Transverse colon (tissue), 4 donors: Measurements from ENCODE around the gene IL15RA. TPM values are rescaled to one million over a fixed set of nuclear protein-coding genes. Genes with fewer than 3 reads are reported as not detected.
A peak's percentile ranks its signal among the peaks of the same experiment; 100 is the strongest.

ENCODE experiments used
- DNase-seq: peaks from one replicate; pipeline ENCODE4 v3.0.0-alpha.2; 2019
- H3K27ac ChIP-seq, 4 donors: fragments of 200-600 bp; sonication (generic); 2 replicates each; pipeline ENCODE4 v1.5.1; 2016 to 2018; ENCODE audit warnings: inconsistent platforms in 4 of 4
- H3K27me3 ChIP-seq: fragments of 200-600 bp; sonication (generic); 2 replicates; pipeline ENCODE4 v1.5.1; 2017; ENCODE audit warnings: inconsistent platforms
- H3K36me3 ChIP-seq, 4 donors: fragments of 200-600 bp; sonication (generic); 2 replicates each; pipeline ENCODE4 v1.5.1; 2017 to 2019; ENCODE audit warnings: inconsistent platforms in 4 of 4
- H3K4me1 ChIP-seq, 4 donors: fragments of 200-600 bp; sonication (generic); 2 replicates each; pipeline ENCODE4 v1.5.1; 2017 to 2020; ENCODE audit warnings: inconsistent platforms in 4 of 4
- H3K4me3 ChIP-seq, 4 donors: fragments of 200-600 bp; sonication (generic); 1 replicate in 1 of 4; 2 replicates in 3 of 4; pipeline versions ENCODE4 v1.5.1 to v1.6.1; 2017 to 2019; ENCODE audit warnings: inconsistent platforms in 4 of 4
- H3K9me3 ChIP-seq, 2 donors: fragments of 200-600 bp; sonication (generic); 2 replicates each; pipeline ENCODE4 v1.5.1; 2017 to 2019; ENCODE audit warnings: inconsistent platforms in 2 of 2
- CTCF ChIP-seq, 5 experiments: fragments of 200-600 bp in 3 of 5; fragments of 450-650 bp in 2 of 5; sonication (generic) in 3 of 5; IDR thresholded peaks; 1 replicate in 2 of 5; 2 replicates in 3 of 5; pipeline ENCODE4 v1.5.1; 2016 to 2017; ENCODE audit warnings: antibody characterized with exemption in 5 of 5, inconsistent platforms in 3 of 5, mild to moderate bottlenecking in 2 of 5, moderate library complexity in 1 of 5
- EP300 ChIP-seq: sonication (generic); formaldehyde crosslinking; IDR thresholded peaks from one replicate; pipeline ENCODE4 v1.6.1; 2017; ENCODE audit warnings: antibody characterized with exemption, low read depth
- POLR2A ChIP-seq: fragments of 450-650 bp; IDR thresholded peaks from one replicate; pipeline ENCODE4 v1.6.1; 2016; ENCODE audit warnings: antibody characterized with exemption, mild to moderate bottlenecking, moderate library complexity
- POLR2AphosphoS5 ChIP-seq, 3 donors: sonication (generic); formaldehyde crosslinking; IDR thresholded peaks; one replicate each; pipeline ENCODE4 v1.6.1; 2016; ENCODE audit warnings: antibody characterized with exemption in 3 of 3
- WGBS, 2 donors: methylation state at CpG; one replicate each; pipeline ENCODE4 v1.1.5; 2018; ENCODE audit warnings: low coverage in 1 of 2; 5-methylcytosine and 5-hydroxymethylcytosine counted together
- in situ Hi-C, 4 donors: fragments of 200-750 bp; cut with MboI; loops; one replicate each; pipeline versions ENCODE4 v1.15.0 to v1.15.1; 2017; ENCODE audit warnings: low sequenced_read_pairs in 3 of 4, low pct_ligation_motif_present in 1 of 4, low pct_unique_long_range_greater_than_20kb in 1 of 4
- intact Hi-C: fragments of 100-400 bp; cut with DNase I; formaldehyde crosslinking; loops from one replicate; pipeline ENCODE4 v1.15.1; 2023; ENCODE audit warnings: low total_unique reads
- total RNA-seq, 4 donors: library from RNA; depleted of rRNA; stranded (reverse); fragments of >200 nt; gene quantifications; one replicate each; pipeline ENCODE4 v1.1.0, GENCODE V29; 2016

Gene IL15RA
- total RNA-seq, 4 donors from 2014 or later: 3.7 to 58.1 (median 24.6) TPM

GRCh38 chr10:5935628-5936027, 41.7 kb downstream of the IL15RA start:
- intact Hi-C loops: no loop called here
- Histone ChIP-seq H3K27ac (no peak overlapping the region), H3K4me3 (no peak overlapping the region), H3K27me3 (no peaks in the 10 kb centered on the region), H3K4me1 (no peaks in the 10 kb centered on the region), H3K36me3 (peaks cover 0 to 34% (median 11%) of the 10 kb centered on the region in 4 donors), H3K9me3 (no peaks in the 10 kb centered on the region)
- WGBS, 2 donors: 83 to 96% methylated on average over 4 to 10 of the region's 10 CpGs
- no peak for TF ChIP-seq POLR2A
- TF ChIP-seq CTCF (IDR thresholded peaks at IDR 0.05): no peak
- TF ChIP-seq EP300: no peak
- TF ChIP-seq POLR2AphosphoS5 (IDR thresholded peaks at IDR 0.05): no peak
- no peak for DNase-seq
- in situ Hi-C loops: no loop called here

- Histone ChIP-seq H3K4me1 (no peaks in the 10 kb centered on the region), H3K9me3 (no peaks in the 10 kb centered on the region), H3K27ac (no peak overlapping the region), H3K36me3 (peaks cover 0 to 42% (median 18%) of the 10 kb centered on the region in 4 donors), H3K4me3 (no peak overlapping the region), H3K27me3 (no peaks in the 10 kb centered on the region)
- intact Hi-C loops: no loop called here
- TF ChIP-seq CTCF (IDR thresholded peaks at IDR 0.05) (no peak), POLR2AphosphoS5 (IDR thresholded peaks at IDR 0.05) (no peak), POLR2A (no peak), EP300 (no peak)
- in situ Hi-C loops: no loop called here
- WGBS, 2 donors: 91 to 93% methylated on average over 13 to 14 of the region's 14 CpGs
- DNase-seq: no peak
Measured at GRCh38 chr10:5933909-5934546, 43.3 kb downstream of the IL15RA start.

GRCh38 chr10:5932345-5932744, 45.0 kb downstream of the IL15RA start:
- no peaks in the 10 kb centered on the region for H3K4me1 ChIP-seq
- in situ Hi-C loops (no loop called here), intact Hi-C loops (no loop called here)
- DNase-seq: no peak
- H3K27ac ChIP-seq: no peak overlapping the region
- H3K4me3 ChIP-seq: no peak overlapping the region
- TF ChIP-seq POLR2A: no peak
- TF ChIP-seq POLR2AphosphoS5 (IDR thresholded peaks at IDR 0.05): peak in 2 of 3 donors; percentile 52 to 64
- TF ChIP-seq EP300: no peak
- H3K36me3 ChIP-seq: peaks cover 0 to 51% (median 20%) of the 10 kb centered on the region in 4 donors
- no peaks in the 10 kb centered on the region for H3K27me3 ChIP-seq
- no peaks in the 10 kb centered on the region for H3K9me3 ChIP-seq
- WGBS, 2 donors: 91 to 96% methylated on average over 5 of the region's 5 CpGs

- no peak overlapping the region for H3K4me3 ChIP-seq
- no peaks in the 10 kb centered on the region for H3K4me1 ChIP-seq
- H3K27ac ChIP-seq: no peak overlapping the region
- TF ChIP-seq POLR2A: no peak
- no peak for TF ChIP-seq EP300
- no peak for TF ChIP-seq POLR2AphosphoS5 (IDR thresholded peaks at IDR 0.05)
- no peak for TF ChIP-seq CTCF (IDR thresholded peaks at IDR 0.05)
- DNase-seq: no peak
- 80 to 94% methylated on average over 2 to 11 of the region's 11 CpGs for WGBS, 2 donors
- in situ Hi-C loops (no loop called here), intact Hi-C loops (no loop called here)
- H3K27me3 ChIP-seq: no peaks in the 10 kb centered on the region
- H3K36me3 ChIP-seq: peaks cover 0 to 53% (median 24%) of the 10 kb centered on the region in 4 donors
- H3K9me3 ChIP-seq: no peaks in the 10 kb centered on the region
Measured at GRCh38 chr10:5930272-5930671, 47.1 kb downstream of the IL15RA start.
